GM18861 (cell line): ENCODE measurements around the gene C17orf113.

Experiments used
- ATAC-seq: cut with Tn5 transposase; IDR thresholded peaks from one replicate; pipeline ENCODE4 v1.9.1; 2021; ENCODE audit not compliant: unreplicated experiment

Gene C17orf113

DNA sequence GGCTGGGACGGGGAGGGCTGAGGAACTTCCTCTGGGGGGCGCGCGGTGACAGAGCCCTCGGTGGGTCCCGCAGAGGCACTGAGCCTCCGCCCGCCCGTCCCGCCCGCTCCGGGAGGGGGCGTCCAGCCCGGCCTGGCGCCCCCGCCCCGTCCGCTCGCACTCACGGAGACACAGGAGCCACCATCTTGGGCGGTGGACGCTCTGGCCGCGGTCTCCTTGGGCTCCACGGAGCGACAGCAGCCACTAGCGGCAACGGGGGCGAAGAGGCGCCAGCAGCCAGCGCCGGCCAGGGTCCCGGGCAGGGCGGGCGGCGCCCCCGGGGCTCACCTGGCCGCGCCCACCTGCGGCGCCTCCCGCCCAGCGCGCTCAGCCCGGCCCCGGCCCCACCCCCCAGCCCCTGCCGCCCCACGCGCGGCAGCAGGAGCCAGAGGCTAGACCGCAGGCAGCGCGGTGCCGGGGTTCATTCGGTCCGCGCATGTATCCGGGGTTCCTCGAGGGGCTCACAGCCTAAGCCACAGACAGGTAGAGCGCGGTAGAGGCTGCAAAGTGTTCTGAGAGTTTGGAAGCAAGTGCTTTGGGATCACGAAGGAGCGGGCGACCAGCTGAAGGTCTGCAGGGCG, at the start of gene C17orf113:
TSS of gene C17orf113 (minus strand) at position 209 of the 620 bp plus-strand sequence. CDS start 7,225 bp downstream, outside the sequence.
- ATAC-seq, result no peak

- no peak for ATAC-seq
Measured at GRCh38 chr17:42098730-42099399, 48.5 kb upstream of the C17orf113 start.

- no peak for ATAC-seq
Measured at GRCh38 chr17:42097691-42098631, 47.6 kb upstream of the C17orf113 start, which contains the start of gene ZNF385C. Gene ZNF385C (minus strand): TSS chr17:42098473. CDS start chr17:42063056, 35,417 bp downstream.

GRCh38 chr17:42096360-42097111, 46.1 kb upstream of the C17orf113 start:
- no peak for ATAC-seq

DNA sequence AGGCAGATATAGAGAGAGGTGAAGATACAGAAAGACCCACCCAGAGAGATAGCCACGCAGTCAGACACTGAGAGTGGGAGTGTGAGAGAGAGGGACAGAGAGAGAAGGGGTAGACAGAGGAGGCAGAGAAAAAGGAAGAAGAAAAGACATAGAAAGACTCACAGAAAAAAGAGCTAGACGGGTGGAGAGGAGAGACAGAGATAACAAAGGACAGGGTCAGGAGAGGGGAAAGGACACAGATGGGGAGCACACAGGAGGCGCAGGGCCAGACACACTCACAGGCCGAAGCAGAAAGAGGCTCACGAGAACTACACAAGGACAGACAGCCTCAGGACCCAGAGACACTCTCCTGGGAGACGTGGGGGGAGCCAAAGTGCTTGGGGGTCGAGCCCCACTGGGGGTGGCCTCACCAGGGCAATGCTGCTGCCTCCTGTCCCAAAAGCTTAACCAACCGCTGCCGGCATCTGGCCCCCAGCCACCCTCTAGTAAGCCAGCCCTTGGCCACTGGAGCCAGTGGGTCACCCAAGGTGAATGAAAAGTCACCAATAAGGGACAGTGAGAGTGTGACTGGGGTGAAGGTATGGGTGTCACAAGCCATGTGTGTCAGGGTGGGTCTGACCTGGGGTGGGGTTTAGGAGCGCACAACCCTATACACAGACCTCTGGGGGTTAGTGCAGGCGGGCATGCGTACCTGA, 44.1 kb upstream of the C17orf113 start:
- ATAC-seq, result no peak

- no peak for ATAC-seq
Measured at GRCh38 chr17:42092939-42093338, 42.5 kb upstream of the C17orf113 start.

DNA sequence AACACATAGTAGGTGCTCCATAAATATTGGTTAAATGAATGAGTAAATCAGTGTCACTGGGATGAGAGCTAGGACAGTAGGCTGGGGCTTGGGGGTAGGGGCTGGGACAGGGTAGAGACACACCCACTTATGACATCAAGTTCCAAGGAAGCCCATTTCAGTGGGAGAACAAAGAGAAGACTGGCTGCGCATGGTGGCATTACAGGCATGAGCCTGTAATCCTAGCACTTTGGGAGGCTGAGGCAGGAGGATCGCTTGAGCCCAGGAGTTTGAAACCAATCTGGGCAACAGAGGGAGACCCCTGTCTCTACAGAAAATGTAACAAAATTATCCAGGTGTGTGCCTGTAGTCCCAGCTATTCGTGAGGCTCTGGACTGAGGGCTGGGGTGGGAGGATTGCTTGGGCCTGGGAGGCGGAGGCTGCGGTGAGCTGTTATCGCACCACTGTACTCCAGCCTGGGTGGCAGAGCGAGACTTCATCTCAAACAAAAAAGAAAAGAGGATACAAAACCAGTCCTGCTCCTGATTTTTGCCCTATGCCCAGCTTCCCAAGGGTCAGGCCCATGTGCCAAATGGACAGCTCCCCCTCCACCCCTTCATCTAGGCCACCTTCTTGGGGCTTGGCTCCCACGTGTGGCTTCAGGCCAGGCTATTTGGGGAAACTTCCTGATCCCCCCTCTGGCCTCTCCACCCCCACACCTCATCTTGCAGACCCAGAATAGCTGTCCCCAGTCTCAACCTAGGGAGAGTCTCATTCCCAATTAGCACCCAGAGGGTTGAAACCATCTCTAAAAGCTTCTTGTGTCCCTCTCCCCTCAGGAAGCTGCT, 40.8 kb upstream of the C17orf113 start:
- ATAC-seq, result no peak

DNA sequence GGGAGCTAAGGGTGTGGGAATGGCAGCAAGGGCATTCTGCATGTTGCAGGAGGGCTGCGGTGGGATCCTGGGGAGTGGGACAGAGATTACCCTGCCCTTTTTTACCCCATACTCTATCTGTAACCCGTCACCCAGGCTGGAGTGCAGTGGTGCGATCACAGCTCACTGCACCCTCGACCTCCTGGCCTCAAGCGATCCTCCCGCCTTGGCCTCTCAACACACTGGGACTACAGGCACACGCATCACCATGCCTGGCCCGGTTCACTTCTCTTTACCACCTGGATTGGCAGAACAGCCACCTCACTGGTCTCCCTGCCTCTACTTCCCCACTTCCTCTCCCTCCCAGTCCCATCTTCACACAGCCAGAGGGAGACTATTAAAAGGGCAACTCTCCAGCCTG, 38.3 kb upstream of the C17orf113 start:
- no peak for ATAC-seq

- ATAC-seq, result no peak
Measured at GRCh38 chr17:42087736-42088705, 37.6 kb upstream of the C17orf113 start.

- ATAC-seq, result no peak
Measured at GRCh38 chr17:42087042-42087701, 36.8 kb upstream of the C17orf113 start.

GRCh38 chr17:42081516-42082129, 31.2 kb upstream of the C17orf113 start:
- no peak for ATAC-seq

DNA sequence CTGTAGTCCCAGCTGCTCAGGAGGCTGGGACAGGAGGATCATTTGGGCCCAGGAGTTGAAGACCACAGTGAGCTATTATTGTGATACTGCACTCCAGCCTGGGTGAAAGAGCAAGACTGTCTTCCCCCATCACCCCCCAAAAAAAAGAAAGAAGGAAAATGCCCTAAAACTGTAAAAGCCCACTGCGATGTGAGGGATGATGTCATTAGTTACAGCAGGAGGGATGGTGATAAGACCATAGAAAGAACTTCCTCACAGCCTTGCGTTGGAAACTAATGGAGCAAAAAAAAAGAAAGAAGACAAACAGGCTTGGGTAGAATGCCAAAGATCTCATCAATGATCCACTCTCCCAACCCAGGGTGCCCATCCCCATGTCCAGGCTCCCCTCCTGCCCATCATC, 29.1 kb upstream of the C17orf113 start:
- ATAC-seq, result no peak

GRCh38 chr17:42078396-42079043, 28.1 kb upstream of the C17orf113 start:
- no peak for ATAC-seq

DNA sequence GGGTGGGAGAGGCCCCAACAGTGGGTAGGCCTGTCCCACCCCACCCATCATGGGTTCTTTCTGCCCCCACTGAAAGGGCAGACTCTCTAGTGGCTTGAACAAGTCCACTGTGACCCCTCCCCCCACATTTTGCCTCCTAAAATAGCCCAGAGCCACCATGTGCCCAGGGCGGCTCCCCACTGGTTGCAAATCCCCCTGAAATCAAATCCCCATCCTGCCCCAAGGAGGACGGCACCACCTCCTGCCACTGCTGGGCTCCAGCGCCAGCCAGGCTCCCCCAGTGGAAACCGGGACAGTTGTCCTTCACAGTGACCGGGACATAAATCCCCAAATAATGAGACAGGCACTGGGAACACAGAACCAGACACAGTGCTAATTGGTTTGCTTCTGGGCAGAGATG, 27.4 kb upstream of the C17orf113 start:
- no peak for ATAC-seq

GRCh38 chr17:42076797-42077559, 26.6 kb upstream of the C17orf113 start:
- no peak for ATAC-seq

- ATAC-seq, result no peak
Measured at GRCh38 chr17:42075789-42076188, 25.4 kb upstream of the C17orf113 start.
